Measurements from ENCODE around the gene ECSIT. TPM values are rescaled to one million over a fixed set of nuclear protein-coding genes. Genes with fewer than 3 reads are reported as not detected.

ECSIT gene
- polyA plus RNA-seq, 6 donors from 2014 or later = 29.7 to 51.2 (median 34.5) TPM

- H3K4me1 Mint-ChIP-seq = peaks cover 17 to 23% (median 20%) of the 10 kb centered on the region in 3 donors
- DNase-seq = no peak
- peaks cover 9 to 26% (median 23%) of the 10 kb centered on the region in 3 donors for H3K27me3 Mint-ChIP-seq
- H3K9me3 Mint-ChIP-seq = peaks cover 0 to 3% (median 0%) of the 10 kb centered on the region in 7 donors
- no peak for ATAC-seq (ENCODE audit: low read depth in 2 of 2)
- peaks cover 4 to 16% of the 10 kb centered on the region in 2 donors for H3K36me3 Mint-ChIP-seq
- no peak overlapping the region for H3K27ac Mint-ChIP-seq
- no peak overlapping the region for H3K4me3 Mint-ChIP-seq
Observed at GRCh38 chr19:11485245-11485837, 43.6 kb downstream of the ECSIT start.

GRCh38 chr19:11483366-11484111, 45.4 kb downstream of the ECSIT start:
- Mint-ChIP-seq H3K9me3 (peaks cover 0 to 5% (median 0%) of the 10 kb centered on the region in 7 donors), H3K27ac (no peak overlapping the region), H3K4me3 (peak overlapping the region in 1 of 8 donors; percentile 62), H3K4me1 (peaks cover 22 to 31% (median 23%) of the 10 kb centered on the region in 3 donors), H3K36me3 (peaks cover 0 to 10% of the 10 kb centered on the region in 2 donors), H3K27me3 (peaks cover 15 to 35% (median 32%) of the 10 kb centered on the region in 3 donors)
- ATAC-seq (ENCODE audit: low read depth in 2 of 2) (no peak), DNase-seq (no peak)

- ATAC-seq (ENCODE audit: low read depth in 2 of 2) = peak; percentile 79 to 80
- H3K27me3 Mint-ChIP-seq = peaks cover 18 to 40% (median 40%) of the 10 kb centered on the region in 3 donors
- H3K9me3 Mint-ChIP-seq = peaks cover 0 to 5% (median 0%) of the 10 kb centered on the region in 7 donors
- peak; percentile 83 for DNase-seq
- peak overlapping the region; percentile 54 to 80 (median 70) for H3K4me3 Mint-ChIP-seq
- peaks cover 0 to 10% of the 10 kb centered on the region in 2 donors for H3K36me3 Mint-ChIP-seq
- peak overlapping the region in 4 of 6 donors; percentile 54 to 93 (median 74) for H3K27ac Mint-ChIP-seq
- H3K4me1 Mint-ChIP-seq = peaks cover 24 to 32% (median 26%) of the 10 kb centered on the region in 3 donors
Observed at GRCh38 chr19:11482384-11483050, 46.4 kb downstream of the ECSIT start.

- H3K9me3 Mint-ChIP-seq = peaks cover 0 to 5% (median 0%) of the 10 kb centered on the region in 7 donors
Observed at GRCh38 chr19:11481534-11482383, 47.2 kb downstream of the ECSIT start.

GRCh38 chr19:11480715-11481533, 48.0 kb downstream of the ECSIT start, which contains the start of gene ELAVL3:
ELAVL3 (minus strand) TSS chr19:11481046; CDS start chr19:11480608, 438 bp downstream.
- no peak for ATAC-seq (ENCODE audit: low read depth in 2 of 2)
- no peak for DNase-seq
- Mint-ChIP-seq H3K36me3 (peaks cover 3 to 10% of the 10 kb centered on the region in 2 donors), H3K4me3 (peak within 1 kb of the TSS; percentile 53 to 81 (median 74)), H3K27ac (peak within 1 kb of the TSS in 4 of 6 donors; percentile 24 to 86 (median 57)), H3K4me1 (peaks cover 24 to 32% (median 26%) of the 10 kb centered on the region in 3 donors), H3K27me3 (peaks cover 18 to 52% (median 45%) of the 10 kb centered on the region in 3 donors), H3K9me3 (peaks cover 0 to 5% (median 0%) of the 10 kb centered on the region in 7 donors)

More at GRCh38 chr19:11481534-11482383, 47.2 kb downstream of the ECSIT start:
- ATAC-seq (ENCODE audit: low read depth in 2 of 2) = peak; percentile 42 to 55
- DNase-seq = no peak
- peak overlapping the region in 4 of 6 donors; percentile 54 to 93 (median 73) for H3K27ac Mint-ChIP-seq
- H3K4me3 Mint-ChIP-seq = peak overlapping the region in 7 of 8 donors; percentile 53 to 81 (median 71)
- H3K27me3 Mint-ChIP-seq = peaks cover 18 to 46% (median 40%) of the 10 kb centered on the region in 3 donors
- H3K36me3 Mint-ChIP-seq = peaks cover 0 to 10% of the 10 kb centered on the region in 2 donors
- H3K4me1 Mint-ChIP-seq = peaks cover 24 to 32% (median 26%) of the 10 kb centered on the region in 3 donors

- H3K4me3 Mint-ChIP-seq = no peak overlapping the region
- H3K27me3 Mint-ChIP-seq = peaks cover 16 to 57% (median 43%) of the 10 kb centered on the region in 3 donors
- H3K9me3 Mint-ChIP-seq = peaks cover 0 to 5% (median 0%) of the 10 kb centered on the region in 7 donors
- ATAC-seq (ENCODE audit: low read depth in 2 of 2) (no peak), DNase-seq (no peak)
- H3K36me3 Mint-ChIP-seq = peaks cover 3 to 4% of the 10 kb centered on the region in 2 donors
- peaks cover 24 to 32% (median 26%) of the 10 kb centered on the region in 3 donors for H3K4me1 Mint-ChIP-seq
- H3K27ac Mint-ChIP-seq = peak overlapping the region in 1 of 6 donors; percentile 24
Observed at GRCh38 chr19:11479898-11480714, 48.8 kb downstream of the ECSIT start.

GRCh38 chr19:11479090-11479897, 49.6 kb downstream of the ECSIT start:
- DNase-seq = no peak
- Mint-ChIP-seq H3K4me3 (peak overlapping the region in 3 of 8 donors; percentile 19 to 60 (median 54)), H3K36me3 (peaks cover 0 to 4% of the 10 kb centered on the region in 2 donors), H3K27ac (peak overlapping the region in 3 of 6 donors; percentile 44 to 91 (median 73)), H3K9me3 (peaks cover 0 to 5% (median 0%) of the 10 kb centered on the region in 7 donors), H3K4me1 (peaks cover 24 to 32% (median 26%) of the 10 kb centered on the region in 3 donors), H3K27me3 (peaks cover 15 to 57% (median 40%) of the 10 kb centered on the region in 3 donors)
- no peak for ATAC-seq (ENCODE audit: low read depth in 2 of 2)

- ATAC-seq (ENCODE audit: low read depth in 2 of 2) (peak in 1 of 2 donors; percentile 20), DNase-seq (peak; percentile 19)
- Mint-ChIP-seq H3K4me1 (peaks cover 24 to 32% (median 26%) of the 10 kb centered on the region in 3 donors), H3K27ac (peak overlapping the region in 2 of 6 donors; percentile 44 to 91), H3K4me3 (peak overlapping the region in 4 of 8 donors; percentile 19 to 67 (median 57)), H3K36me3 (peaks cover 0 to 4% of the 10 kb centered on the region in 2 donors), H3K27me3 (peaks cover 18 to 57% (median 40%) of the 10 kb centered on the region in 3 donors), H3K9me3 (peaks cover 0 to 5% (median 0%) of the 10 kb centered on the region in 7 donors)
Observed at GRCh38 chr19:11478167-11479089, 50.5 kb downstream of the ECSIT start.

GRCh38 chr19:11475861-11476260, 53.1 kb downstream of the ECSIT start:
- ATAC-seq (ENCODE audit: low read depth in 2 of 2) = no peak
- DNase-seq = no peak
- Mint-ChIP-seq H3K27ac (no peak overlapping the region), H3K4me3 (no peak overlapping the region), H3K4me1 (peaks cover 9% of the 10 kb centered on the region in 3 donors), H3K27me3 (peaks cover 18 to 45% (median 35%) of the 10 kb centered on the region in 3 donors), H3K9me3 (peaks cover 0 to 7% (median 0%) of the 10 kb centered on the region in 7 donors), H3K36me3 (peaks cover 0 to 4% of the 10 kb centered on the region in 2 donors)

Measured in naive B cell (primary cell).